HepG2 (cell line): Measurements from ENCODE around the gene ZKSCAN4. TPM values are rescaled to one million over a fixed set of nuclear protein-coding genes. Genes with fewer than 3 reads are reported as not detected.
A peak's percentile ranks its signal among the peaks of the same experiment; 100 is the strongest.

Experiments
- CBX2 ChIP-seq, 2 experiments: fragments of 200-600 bp in 1 of 2; sonication (generic); formaldehyde crosslinking in 1 of 2; IDR thresholded peaks; 2 replicates each; pipeline versions ENCODE4 v1.7.0 to v1.8.1; 2018 to 2022; ENCODE audit warnings: low read depth in 2 of 2, low read length in 1 of 2, mild to moderate bottlenecking in 1 of 2, missing genetic modification reagents in 1 of 2
- CREB1 ChIP-seq, 2 experiments: fragments of 450-650 bp in 1 of 2; IDR thresholded peaks; 2 replicates each; pipeline ENCODE4 v1.6.1; 2016 to 2017; ENCODE audit warnings: control low read depth in 1 of 2, mild to moderate bottlenecking in 1 of 2, missing compliant biosample characterization in 1 of 2, missing genetic modification characterization in 1 of 2
- ELF1 ChIP-seq: sonication (generic); formaldehyde crosslinking; IDR thresholded peaks from 2 replicates; pipeline ENCODE4 v1.4.0; 2020; ENCODE audit warnings: missing genetic modification reagents
- EZH2 ChIP-seq: conservative IDR thresholded peaks from 2 replicates; pipeline ENCODE4 v1.6.1; 2012; ENCODE audit warnings: mild to moderate bottlenecking, low read depth, low read length, moderate library complexity
- FOSL2 ChIP-seq: sonication (generic); formaldehyde crosslinking; IDR thresholded peaks from 2 replicates; pipeline ENCODE4 v1.4.0; 2020; ENCODE audit warnings: missing genetic modification reagents
- HMG20B ChIP-seq: conservative IDR thresholded peaks from 2 replicates; pipeline ENCODE4 v1.6.1; 2016; ENCODE audit warnings: missing genetic modification reagents, missing compliant biosample characterization
- HNRNPL ChIP-seq: fragments of 200-400 bp; formaldehyde crosslinking; IDR thresholded peaks from 2 replicates; pipeline ENCODE4 v1.6.1; 2017; ENCODE audit warnings: mild to moderate bottlenecking, low read depth, low read length
- PRPF4 ChIP-seq: fragments of 200-400 bp; formaldehyde crosslinking; IDR thresholded peaks from 2 replicates; pipeline ENCODE4 v1.6.1; 2016; ENCODE audit warnings: low read length, low read depth; ENCODE audit not compliant: poor library complexity, severe bottlenecking
- RELA ChIP-seq: sonication (generic); formaldehyde crosslinking; IDR thresholded peaks from 2 replicates; pipeline ENCODE4 v1.4.0; 2020; ENCODE audit warnings: missing genetic modification reagents
- TEAD3 ChIP-seq: optimal IDR thresholded peaks from 2 replicates; pipeline ENCODE3; 2016; ENCODE audit warnings: borderline replicate concordance
- TMF1 ChIP-seq: sonication (generic); formaldehyde crosslinking; IDR thresholded peaks from 2 replicates; pipeline ENCODE4 v1.8.1; 2022; ENCODE audit warnings: low read depth, missing genetic modification reagents
- YEATS2 ChIP-seq: sonication (generic); formaldehyde crosslinking; IDR thresholded peaks from 2 replicates; pipeline ENCODE4 v1.4.0; 2020; ENCODE audit warnings: missing genetic modification reagents, borderline replicate concordance
- ZBTB7A ChIP-seq: sonication (generic); formaldehyde crosslinking; IDR thresholded peaks from 2 replicates; pipeline ENCODE4 v1.8.0; 2022; ENCODE audit warnings: mild to moderate bottlenecking, missing genetic modification reagents
- ZNF205 ChIP-seq: IDR thresholded peaks from 2 replicates; pipeline ENCODE4 v1.6.1; 2018; ENCODE audit warnings: missing biosample characterization, missing genetic modification reagents
- ZNF343 ChIP-seq: sonication (generic); formaldehyde crosslinking; IDR thresholded peaks from 2 replicates; pipeline ENCODE4 v1.4.0; 2020; ENCODE audit warnings: mild to moderate bottlenecking, missing genetic modification reagents
- ZNF790 ChIP-seq: sonication (generic); formaldehyde crosslinking; IDR thresholded peaks from 2 replicates; pipeline ENCODE4 v1.8.0; 2022; ENCODE audit warnings: missing genetic modification reagents, mild to moderate bottlenecking, borderline replicate concordance
- polyA plus RNA-seq, 8 experiments: library from polyadenylated mRNA; depleted of rRNA in 3 of 8; stranded (reverse) in 7 of 8; unstranded in 1 of 8; fragments of >200 nt; fragmentation: Illumina TruSeq in 4 of 8; extraction: Trizol in 4 of 8; gene quantifications; 2 replicates each; pipeline versions ENCODE4 v1.2.1 to v1.2.3, GENCODE V29; 2011 to 2016; ENCODE audit warnings: low read depth in 4 of 8, missing spikeins in 1 of 8, mixed read lengths in 1 of 8; ENCODE audit not compliant: insufficient read depth in 1 of 8
- total RNA-seq, 5 experiments: library from RNA; depleted of rRNA; stranded (reverse); fragments of >200 nt; fragmentation: Illumina TruSeq; extraction: Trizol; gene quantifications; 2 replicates each; pipeline ENCODE4 v1.2.3, GENCODE V29; 2016; ENCODE audit warnings: low read depth in 1 of 5
- TF ChIP-seq, protein P1 (sequence below): sonication (generic); formaldehyde crosslinking; IDR thresholded peaks from 2 replicates; pipeline ENCODE4 v1.4.0; 2020; ENCODE audit warnings: missing genetic modification reagents, borderline replicate concordance
- TF ChIP-seq, protein P2 (sequence below): sonication (generic); formaldehyde crosslinking; IDR thresholded peaks from 2 replicates; pipeline ENCODE4 v1.4.0; 2020; ENCODE audit warnings: missing genetic modification reagents
- TF ChIP-seq, protein P3 (sequence below): sonication (generic); formaldehyde crosslinking; IDR thresholded peaks from 2 replicates; pipeline ENCODE4 v1.4.0; 2020; ENCODE audit warnings: missing genetic modification reagents

The ZKSCAN4 gene
- total and polyA plus RNA-seq, 2 of the 13 experiments (the other 11 are each of a cell fraction or from before 2014, with no cell fraction given), result 2.9 to 7.8 TPM

DNA sequence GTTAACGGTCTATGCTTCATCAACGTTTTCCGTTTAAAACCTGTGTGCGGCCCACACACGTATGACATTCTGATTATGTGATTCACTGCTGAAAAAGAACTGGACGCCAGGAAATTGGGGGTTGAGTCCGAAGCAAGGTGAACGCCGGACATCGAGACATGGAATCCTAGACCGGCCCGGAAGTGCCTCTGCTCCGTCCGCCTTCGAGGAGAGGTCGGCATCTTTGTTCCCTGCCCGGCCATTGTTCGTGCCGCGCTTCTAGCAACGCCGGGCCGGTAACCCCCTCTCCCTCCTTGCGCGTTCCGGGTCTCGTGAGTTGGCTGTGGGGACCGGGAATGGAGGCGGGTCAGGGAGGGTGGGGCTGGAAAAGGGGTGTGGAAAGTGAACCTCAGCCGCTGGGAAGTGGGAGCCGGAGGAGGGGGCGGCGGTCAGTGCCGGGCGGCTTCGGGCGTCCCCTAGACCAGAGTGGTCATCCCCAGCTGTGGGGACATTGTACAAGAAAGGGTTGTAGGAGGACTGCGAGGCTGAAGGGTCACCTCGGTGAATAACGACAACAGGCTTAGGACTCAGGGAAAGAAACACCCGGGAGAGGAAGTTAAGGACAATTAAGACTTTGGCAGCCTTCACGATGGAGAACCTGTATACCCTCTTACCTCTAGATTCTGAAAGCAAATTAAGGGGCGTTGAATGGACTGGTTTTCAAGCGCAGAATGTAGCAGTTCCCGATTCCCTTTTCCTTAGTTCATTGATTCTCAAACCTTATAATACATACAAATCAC lies 26.8 kb downstream of the ZKSCAN4 start, which contains the start of gene ZSCAN9 (continued):
- TF ChIP-seq, protein P1, sequence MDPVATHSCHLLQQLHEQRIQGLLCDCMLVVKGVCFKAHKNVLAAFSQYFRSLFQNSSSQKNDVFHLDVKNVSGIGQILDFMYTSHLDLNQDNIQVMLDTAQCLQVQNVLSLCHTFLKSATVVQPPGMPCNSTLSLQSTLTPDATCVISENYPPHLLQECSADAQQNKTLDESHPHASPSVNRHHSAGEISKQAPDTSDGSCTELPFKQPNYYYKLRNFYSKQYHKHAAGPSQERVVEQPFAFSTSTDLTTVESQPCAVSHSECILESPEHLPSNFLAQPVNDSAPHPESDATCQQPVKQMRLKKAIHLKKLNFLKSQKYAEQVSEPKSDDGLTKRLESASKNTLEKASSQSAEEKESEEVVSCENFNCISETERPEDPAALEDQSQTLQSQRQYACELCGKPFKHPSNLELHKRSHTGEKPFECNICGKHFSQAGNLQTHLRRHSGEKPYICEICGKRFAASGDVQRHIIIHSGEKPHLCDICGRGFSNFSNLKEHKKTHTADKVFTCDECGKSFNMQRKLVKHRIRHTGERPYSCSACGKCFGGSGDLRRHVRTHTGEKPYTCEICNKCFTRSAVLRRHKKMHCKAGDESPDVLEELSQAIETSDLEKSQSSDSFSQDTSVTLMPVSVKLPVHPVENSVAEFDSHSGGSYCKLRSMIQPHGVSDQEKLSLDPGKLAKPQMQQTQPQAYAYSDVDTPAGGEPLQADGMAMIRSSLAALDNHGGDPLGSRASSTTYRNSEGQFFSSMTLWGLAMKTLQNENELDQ (CRISPR knock-in tag), result peak; percentile 24; the same call in 1 of the 2 replicates
- TF ChIP-seq EZH2 (no peak), ZNF790 (CRISPR knock-in tag) (no peak), CBX2 (IDR thresholded peaks at IDR 0.05; ENCODE audit: low read depth, low read length) (no peak), CBX2 (CRISPR knock-in tag; IDR thresholded peaks at IDR 0.05; ENCODE audit: low read depth) (peak; percentile 92; the same call in 1 of the 2 replicates), FOSL2 (CRISPR knock-in tag) (peak; percentile 67), TEAD3 (CRISPR knock-in tag) (peak; percentile 84), CREB1 (IDR thresholded peaks at IDR 0.05) (0 out of 2 replicates have a peak, but pooled peaks have one; percentile 18), CREB1 (CRISPR knock-in tag; IDR thresholded peaks at IDR 0.05) (no peak), ZNF343 (CRISPR knock-in tag) (peak; percentile 93), HNRNPL (no peak), PRPF4 (no peak), YEATS2 (CRISPR knock-in tag) (peak; percentile 96), ELF1 (CRISPR knock-in tag) (peak; percentile 95), RELA (CRISPR knock-in tag) (peak; percentile 93), HMG20B (CRISPR knock-in tag) (peak; percentile 53; the same call in 1 of the 2 replicates), ZNF205 (peak; percentile 93; the same call in 1 of the 2 replicates), TMF1 (CRISPR knock-in tag) (peak; percentile 81; the same call in 1 of the 2 replicates), ZBTB7A (CRISPR knock-in tag) (0 out of 2 replicates have a peak, but pooled peaks have one; percentile 61)
- TF ChIP-seq, protein P2, sequence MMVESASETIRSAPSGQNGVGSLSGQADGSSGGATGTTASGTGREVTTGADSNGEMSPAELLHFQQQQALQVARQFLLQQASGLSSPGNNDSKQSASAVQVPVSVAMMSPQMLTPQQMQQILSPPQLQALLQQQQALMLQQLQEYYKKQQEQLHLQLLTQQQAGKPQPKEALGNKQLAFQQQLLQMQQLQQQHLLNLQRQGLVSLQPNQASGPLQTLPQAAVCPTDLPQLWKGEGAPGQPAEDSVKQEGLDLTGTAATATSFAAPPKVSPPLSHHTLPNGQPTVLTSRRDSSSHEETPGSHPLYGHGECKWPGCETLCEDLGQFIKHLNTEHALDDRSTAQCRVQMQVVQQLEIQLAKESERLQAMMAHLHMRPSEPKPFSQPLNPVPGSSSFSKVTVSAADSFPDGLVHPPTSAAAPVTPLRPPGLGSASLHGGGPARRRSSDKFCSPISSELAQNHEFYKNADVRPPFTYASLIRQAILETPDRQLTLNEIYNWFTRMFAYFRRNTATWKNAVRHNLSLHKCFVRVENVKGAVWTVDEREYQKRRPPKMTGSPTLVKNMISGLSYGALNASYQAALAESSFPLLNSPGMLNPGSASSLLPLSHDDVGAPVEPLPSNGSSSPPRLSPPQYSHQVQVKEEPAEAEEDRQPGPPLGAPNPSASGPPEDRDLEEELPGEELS (CRISPR knock-in tag), result 0 out of 2 replicates have a peak, but pooled peaks have one; percentile 26
- TF ChIP-seq, protein P3, sequence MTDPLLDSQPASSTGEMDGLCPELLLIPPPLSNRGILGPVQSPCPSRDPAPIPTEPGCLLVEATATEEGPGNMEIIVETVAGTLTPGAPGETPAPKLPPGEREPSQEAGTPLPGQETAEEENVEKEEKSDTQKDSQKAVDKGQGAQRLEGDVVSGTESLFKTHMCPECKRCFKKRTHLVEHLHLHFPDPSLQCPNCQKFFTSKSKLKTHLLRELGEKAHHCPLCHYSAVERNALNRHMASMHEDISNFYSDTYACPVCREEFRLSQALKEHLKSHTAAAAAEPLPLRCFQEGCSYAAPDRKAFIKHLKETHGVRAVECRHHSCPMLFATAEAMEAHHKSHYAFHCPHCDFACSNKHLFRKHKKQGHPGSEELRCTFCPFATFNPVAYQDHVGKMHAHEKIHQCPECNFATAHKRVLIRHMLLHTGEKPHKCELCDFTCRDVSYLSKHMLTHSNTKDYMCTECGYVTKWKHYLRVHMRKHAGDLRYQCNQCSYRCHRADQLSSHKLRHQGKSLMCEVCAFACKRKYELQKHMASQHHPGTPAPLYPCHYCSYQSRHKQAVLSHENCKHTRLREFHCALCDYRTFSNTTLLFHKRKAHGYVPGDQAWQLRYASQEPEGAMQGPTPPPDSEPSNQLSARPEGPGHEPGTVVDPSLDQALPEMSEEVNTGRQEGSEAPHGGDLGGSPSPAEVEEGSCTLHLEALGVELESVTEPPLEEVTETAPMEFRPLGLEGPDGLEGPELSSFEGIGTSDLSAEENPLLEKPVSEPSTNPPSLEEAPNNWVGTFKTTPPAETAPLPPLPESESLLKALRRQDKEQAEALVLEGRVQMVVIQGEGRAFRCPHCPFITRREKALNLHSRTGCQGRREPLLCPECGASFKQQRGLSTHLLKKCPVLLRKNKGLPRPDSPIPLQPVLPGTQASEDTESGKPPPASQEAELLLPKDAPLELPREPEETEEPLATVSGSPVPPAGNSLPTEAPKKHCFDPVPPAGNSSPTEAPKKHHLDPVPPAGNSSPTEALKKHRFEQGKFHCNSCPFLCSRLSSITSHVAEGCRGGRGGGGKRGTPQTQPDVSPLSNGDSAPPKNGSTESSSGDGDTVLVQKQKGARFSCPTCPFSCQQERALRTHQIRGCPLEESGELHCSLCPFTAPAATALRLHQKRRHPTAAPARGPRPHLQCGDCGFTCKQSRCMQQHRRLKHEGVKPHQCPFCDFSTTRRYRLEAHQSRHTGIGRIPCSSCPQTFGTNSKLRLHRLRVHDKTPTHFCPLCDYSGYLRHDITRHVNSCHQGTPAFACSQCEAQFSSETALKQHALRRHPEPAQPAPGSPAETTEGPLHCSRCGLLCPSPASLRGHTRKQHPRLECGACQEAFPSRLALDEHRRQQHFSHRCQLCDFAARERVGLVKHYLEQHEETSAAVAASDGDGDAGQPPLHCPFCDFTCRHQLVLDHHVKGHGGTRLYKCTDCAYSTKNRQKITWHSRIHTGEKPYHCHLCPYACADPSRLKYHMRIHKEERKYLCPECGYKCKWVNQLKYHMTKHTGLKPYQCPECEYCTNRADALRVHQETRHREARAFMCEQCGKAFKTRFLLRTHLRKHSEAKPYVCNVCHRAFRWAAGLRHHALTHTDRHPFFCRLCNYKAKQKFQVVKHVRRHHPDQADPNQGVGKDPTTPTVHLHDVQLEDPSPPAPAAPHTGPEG, result no peak
